T follicular helper cell (primary cell): Measurements from ENCODE around the gene ELF4.
A peak's percentile ranks its signal among the peaks of the same experiment; 100 is the strongest.

Experiments
- DNase-seq: peaks from one replicate; pipeline ENCODE4 v3.0.0-alpha.2; 2020; ENCODE audit warnings: low read depth

The ELF4 gene

DNA sequence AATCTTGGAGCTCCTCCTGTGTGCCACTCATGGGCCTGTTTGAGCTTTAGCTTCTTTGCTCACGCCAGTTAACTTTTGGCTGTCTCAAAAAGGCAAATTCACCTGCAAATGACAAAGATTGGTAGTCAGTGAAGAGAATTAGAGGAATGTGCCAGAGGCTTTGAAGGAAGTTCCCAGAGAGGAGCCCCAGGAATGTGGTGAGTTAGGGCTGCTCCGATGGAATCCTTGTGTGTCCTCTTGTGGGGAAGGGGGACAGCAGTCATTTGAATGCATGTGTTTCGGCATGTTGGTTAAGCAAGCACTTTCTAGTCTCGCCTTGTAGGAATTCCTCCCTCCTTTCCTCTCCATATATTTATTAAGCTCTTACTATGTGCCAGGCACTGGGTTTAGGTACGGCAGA, 62.9 kb downstream of the ELF4 start:
- no peak for DNase-seq

DNA sequence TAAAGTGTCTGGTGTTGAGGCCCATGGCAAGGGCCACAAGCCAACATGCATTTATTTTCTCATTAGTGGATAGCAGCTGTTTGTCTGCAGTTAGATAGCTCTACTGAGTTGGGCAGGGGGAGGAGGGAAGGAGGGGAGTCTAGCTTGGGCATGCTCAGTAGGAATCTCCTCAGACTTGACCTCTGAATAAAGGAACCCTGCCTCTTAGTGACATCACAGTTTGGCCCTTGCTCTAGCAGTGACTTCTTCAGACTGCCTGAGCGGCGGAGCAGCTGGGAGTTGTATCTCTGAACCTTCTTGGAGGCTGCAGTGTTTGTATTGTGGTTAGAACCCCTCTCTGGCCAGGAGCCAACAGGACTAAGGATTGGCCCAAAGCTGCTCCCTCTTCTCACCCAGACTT, 70.5 kb downstream of the ELF4 start:
- DNase-seq = no peak

DNA sequence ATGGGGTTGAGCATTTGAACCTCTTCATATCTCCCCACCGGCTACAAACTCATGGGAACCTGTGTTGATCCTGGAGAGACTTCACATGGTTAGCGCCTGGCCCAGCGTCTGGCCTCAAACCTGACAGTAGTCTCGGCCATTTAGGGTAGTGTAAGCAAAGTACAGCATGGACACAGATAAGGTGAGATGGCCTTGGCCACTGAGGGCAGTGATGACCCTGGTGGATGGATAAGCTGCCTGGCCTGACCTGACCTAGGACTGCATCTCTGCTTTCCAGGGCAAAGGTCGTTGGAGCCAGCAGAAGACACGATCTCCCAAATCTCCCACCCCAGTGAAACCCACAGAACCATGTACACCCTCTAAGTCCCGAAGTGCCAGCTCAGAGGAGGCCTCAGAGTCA, 76.1 kb downstream of the ELF4 start:
- DNase-seq = no peak

DNA sequence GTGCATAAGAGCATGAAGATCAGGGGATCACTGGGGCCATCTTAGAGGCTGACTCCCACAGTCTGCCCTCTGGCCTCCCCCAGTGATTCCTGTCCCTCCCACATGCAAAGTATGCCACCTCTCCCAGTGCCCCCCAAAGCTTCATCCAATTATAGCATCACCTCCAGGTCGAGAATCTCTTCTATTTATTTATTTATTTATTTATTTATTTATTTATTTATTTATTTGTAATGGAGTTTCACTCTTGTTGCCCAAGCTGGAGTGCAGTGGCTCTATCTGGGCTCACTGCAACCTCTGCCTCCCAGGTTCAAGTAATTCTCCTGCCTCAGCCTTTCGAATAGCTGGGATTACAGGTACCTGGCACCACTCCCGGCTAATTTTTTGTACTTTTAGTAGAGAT, 77.7 kb downstream of the ELF4 start:
- DNase-seq = no peak

DNA sequence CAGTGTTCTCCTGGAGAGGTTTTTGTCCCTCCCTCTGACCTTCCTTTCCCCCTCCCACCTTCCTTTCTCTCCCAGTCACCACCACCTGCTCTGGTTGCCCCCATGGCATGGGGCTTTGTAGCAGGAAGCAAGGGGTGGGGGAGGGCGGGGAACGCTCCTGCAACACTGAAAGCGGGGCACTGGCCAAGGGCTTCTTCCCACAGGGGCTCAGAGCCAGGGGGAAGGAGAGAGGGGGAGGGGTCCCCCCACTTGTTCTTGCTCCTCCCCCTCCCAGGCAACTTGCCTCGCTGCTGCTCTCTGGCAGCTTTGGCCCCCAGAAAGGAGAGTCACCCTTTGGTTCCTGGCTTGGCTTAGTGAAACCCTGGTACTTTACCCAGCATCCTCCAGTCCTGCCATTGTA, 79.5 kb downstream of the ELF4 start:
- DNase-seq = no peak

DNA sequence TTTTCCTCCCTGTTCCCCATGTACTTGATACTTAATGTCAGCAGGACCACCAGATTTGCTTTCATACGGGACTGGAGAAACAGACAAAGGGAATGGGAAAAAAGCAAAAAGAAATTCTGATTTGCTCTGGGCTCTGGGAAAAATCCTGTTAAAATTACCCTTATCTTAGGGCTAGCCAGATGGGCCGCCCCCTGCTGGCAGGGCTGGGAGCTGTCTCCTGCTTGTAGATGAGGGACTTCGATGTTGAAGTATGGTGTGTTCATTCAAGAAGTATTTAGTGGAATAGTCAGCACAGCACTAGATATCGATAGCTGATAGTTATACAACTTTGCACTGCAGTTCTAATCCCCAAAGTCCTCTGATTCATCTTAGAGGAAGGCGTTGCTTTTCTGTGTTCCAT, 82.1 kb downstream of the ELF4 start:
- DNase-seq = peak; percentile 31

DNA sequence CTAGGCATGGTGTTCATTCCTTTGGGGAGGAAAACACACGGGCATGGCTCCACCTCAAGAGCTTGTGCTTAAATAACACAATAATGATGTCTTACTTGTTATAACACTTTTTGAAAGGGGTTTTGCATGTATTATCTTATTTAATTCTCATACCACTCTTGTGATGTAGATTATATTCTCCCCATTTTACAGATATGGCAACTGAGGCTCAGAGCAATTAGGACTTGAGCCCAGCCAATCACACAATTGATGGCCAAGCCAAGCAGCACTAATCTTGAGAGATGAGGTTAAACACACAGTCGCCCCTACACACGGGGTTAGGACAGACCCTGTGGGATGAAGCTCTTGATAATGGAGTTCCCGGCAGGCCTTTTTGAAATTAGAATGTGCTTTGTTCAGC, 82.7 kb downstream of the ELF4 start:
- DNase-seq = no peak

DNA sequence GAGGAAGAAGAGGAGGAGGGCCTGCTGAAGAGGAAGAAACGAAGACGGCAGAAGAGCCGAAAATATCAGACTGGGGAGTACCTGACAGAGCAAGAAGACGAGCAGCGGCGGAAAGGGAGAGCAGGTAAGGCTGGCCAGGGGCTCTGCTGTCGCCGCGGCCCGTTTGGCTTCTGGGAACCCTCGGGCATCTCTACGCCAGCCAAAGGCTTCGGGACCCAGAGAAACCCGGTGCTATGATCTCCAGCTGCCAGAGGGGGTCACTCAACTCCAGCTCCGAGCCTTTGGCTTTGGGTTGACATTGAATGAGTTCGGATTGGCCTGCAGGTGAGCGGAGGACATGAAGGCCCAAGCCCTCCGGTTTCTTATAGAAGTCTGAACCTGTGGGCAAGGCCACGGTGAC, 85.0 kb downstream of the ELF4 start:
- DNase-seq = no peak

DNA sequence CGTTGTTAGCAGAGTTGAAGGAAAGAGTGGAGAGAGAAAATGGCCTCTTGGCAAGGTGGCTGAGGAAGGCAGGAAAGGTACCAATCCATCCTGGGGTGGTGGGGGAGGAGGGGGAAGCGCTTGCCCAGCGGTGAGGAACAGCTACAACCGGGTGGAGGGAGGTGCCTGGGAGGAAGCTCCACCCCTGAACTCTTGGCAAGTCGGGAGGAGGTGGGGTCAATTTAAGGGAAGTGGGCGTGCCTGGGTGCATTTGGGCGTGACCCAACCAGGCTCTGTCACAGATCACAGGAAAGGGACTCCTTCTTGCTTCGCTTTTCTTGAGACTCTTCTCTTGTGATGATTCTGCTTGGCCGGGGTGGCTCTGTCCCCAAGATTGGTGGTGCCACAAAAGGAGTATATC, 86.2 kb downstream of the ELF4 start:
- peak; percentile 71 for DNase-seq

DNA sequence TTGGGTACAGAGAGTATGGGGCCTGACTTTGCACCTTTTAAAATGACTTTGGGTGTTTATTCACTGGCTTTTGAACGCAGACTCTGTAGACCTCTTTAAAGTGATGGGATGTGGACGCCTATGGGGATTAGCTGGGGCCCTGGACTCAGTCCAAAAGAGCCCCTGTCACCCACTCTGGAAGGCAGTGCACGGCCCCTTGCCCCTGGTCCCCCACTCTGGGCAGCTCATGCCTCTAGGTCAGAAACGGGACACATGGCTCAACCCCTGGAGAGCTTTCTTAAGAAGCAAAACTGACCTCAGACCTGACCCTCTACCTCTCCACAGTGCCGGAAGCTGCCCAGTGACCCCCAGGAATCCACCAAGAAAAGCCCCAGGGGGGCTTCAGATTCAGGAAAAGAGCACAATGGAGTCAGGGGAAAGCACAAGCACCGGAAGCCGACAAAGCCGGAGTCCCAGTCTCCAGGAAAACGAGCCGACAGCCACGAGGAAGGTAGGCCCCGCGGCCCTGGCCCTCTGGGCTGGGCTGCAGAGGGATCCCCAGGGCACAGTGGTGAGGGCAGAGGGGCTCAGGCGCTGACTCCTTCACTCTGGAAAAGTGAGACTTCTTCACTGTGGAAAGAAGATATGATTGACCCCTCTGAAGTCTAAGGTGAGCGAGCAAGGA, 89.5 kb downstream of the ELF4 start:
- no peak for DNase-seq

DNA sequence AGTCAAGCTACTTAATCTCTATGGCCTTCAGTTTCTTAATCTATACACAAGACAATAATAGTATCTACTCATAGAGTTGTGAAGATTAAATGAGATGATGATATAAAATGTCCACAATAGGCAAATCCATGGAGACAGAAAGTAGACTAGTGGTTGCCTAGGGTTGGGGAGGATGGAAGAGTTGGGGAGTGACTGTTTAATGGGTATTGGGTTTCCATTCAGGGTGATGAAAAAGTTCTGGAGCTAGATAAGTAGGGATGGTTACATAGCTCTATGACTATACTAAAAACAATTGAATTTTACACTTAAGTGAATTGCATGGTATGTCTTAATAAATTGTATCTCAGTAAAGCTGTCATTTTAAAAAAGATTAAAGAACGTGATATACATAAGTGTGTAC, 92.2 kb downstream of the ELF4 start:
- DNase-seq = no peak

DNA sequence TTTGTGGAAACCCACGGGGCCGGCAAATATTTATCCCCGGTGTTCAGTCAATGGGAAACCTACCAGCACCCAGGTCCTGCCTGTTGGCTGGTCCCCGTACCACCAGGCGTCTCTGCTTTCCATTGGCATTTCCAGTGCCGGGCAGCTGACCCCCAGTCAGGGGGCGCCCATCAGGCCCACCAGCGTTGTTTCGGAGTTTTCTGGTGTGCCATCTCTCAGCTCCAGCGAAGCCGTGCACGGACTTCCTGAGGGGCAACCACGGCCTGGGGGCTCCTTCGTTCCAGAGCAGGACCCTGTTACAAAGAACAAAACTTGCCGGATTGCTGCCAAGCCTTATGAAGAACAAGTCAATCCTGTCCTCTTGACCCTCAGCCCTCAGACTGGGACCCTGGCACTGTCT, 95.1 kb downstream of the ELF4 start:
- no peak for DNase-seq
